PC-9 (cell line): ENCODE measurements around the gene SPARCL1. TPM values are rescaled to one million over a fixed set of nuclear protein-coding genes. Genes with fewer than 3 reads are reported as not detected.

Experiments used
- BruUV-seq: library from RNA; stranded (reverse); fragments of 400-500 nt; replicated peaks from 2 replicates; lab custom pipeline; 2021; lab: Mats Ljungman, UMichigan
- CTCF ChIA-PET: fragments of 300-600 bp; sonication (Branson Sonifier 250); formaldehyde crosslinking; loops from one replicate; lab custom pipeline; 2022; ENCODE audit warnings: antibody characterized with exemption; lab: Charles Lee
- POLR2A ChIA-PET: fragments of 300-600 bp; sonication (Branson Sonifier 250); formaldehyde crosslinking; loops from one replicate; lab custom pipeline; 2022; ENCODE audit warnings: antibody characterized with exemption; ENCODE audit not compliant: unreplicated experiment; lab: Charles Lee
- DNase-seq, 2 experiments: peaks; one replicate each; pipeline versions ENCODE4 v3.0.0 to v3.0.0-alpha.2; 2015 to 2022; ENCODE audit warnings: mixed read lengths in 1 of 2
- H2AFZ ChIP-seq: fragments of 200-600 bp; sonication (generic); 2 replicates; pipeline ENCODE4 v1.8.1; 2017; ENCODE audit warnings: antibody characterized with exemption
- H3F3A ChIP-seq: fragments of 200-600 bp; sonication (generic); 2 replicates; pipeline ENCODE4 v1.8.1; 2017; ENCODE audit warnings: antibody characterized with exemption, mild to moderate bottlenecking, low read depth; ENCODE audit not compliant: insufficient read depth
- H3K27ac ChIP-seq: fragments of 200-600 bp; sonication (generic); 2 replicates; pipeline ENCODE4 v1.6.1; 2016; ENCODE audit warnings: mixed run types
- H3K27me3 ChIP-seq: fragments of 200-600 bp; sonication (generic); 2 replicates; pipeline ENCODE4 v1.6.1; 2016; ENCODE audit warnings: low read depth, mixed run types; ENCODE audit not compliant: insufficient read depth
- H3K36me3 ChIP-seq: fragments of 200-600 bp; sonication (generic); 2 replicates; pipeline ENCODE4 v1.6.1; 2016; ENCODE audit warnings: low read depth, mixed run types
- H3K4me1 ChIP-seq: fragments of 200-600 bp; sonication (generic); replicated peaks from 2 replicates; pipeline ENCODE4 v1.6.1; 2016; ENCODE audit warnings: mixed run types; ENCODE audit not compliant: insufficient read depth
- H3K4me2 ChIP-seq: fragments of 200-600 bp; sonication (generic); 2 replicates; pipeline ENCODE4 v1.6.1; 2017; ENCODE audit warnings: mixed run types
- H3K4me3 ChIP-seq: fragments of 200-600 bp; sonication (generic); 2 replicates; pipeline ENCODE4 v1.6.1; 2016; ENCODE audit warnings: mixed run types
- H3K79me2 ChIP-seq: fragments of 200-600 bp; sonication (generic); 2 replicates; pipeline ENCODE4 v1.6.1; 2017; ENCODE audit warnings: low read depth, mixed run types
- H3K9me2 ChIP-seq: fragments of 200-600 bp; sonication (generic); 2 replicates; pipeline ENCODE4 v1.8.1; 2017; ENCODE audit warnings: mild to moderate bottlenecking; ENCODE audit not compliant: insufficient read depth
- H3K9me3 ChIP-seq: fragments of 200-600 bp; sonication (generic); 2 replicates; pipeline ENCODE4 v1.8.1; 2016; ENCODE audit warnings: low read depth; ENCODE audit not compliant: insufficient read depth
- H4K20me1 ChIP-seq: fragments of 200-600 bp; sonication (generic); 2 replicates; pipeline ENCODE4 v1.8.1; 2017; ENCODE audit not compliant: insufficient read depth
- EZH2 ChIP-seq: fragments of 200-600 bp; sonication (generic); IDR thresholded peaks from 2 replicates; pipeline ENCODE4 v1.8.0; 2017; ENCODE audit warnings: antibody characterized with exemption, low read depth
- intact Hi-C: fragments of 100-400 bp; cut with micrococcal nuclease; formaldehyde crosslinking; loops from one replicate; pipeline ENCODE4 v1.10.0; 2022; ENCODE audit not compliant: unreplicated experiment
- total RNA-seq: library from RNA; stranded (reverse); gene quantifications from 2 replicates; pipeline ENCODE4 v1.2.3, GENCODE V29; 2021
- TF ChIP-seq, protein P1 (sequence below): fragments of 200-600 bp; sonication (generic); conservative IDR thresholded peaks from 2 replicates; pipeline ENCODE4 v1.6.1; 2017; ENCODE audit warnings: mixed run types, antibody characterized with exemption, mild to moderate bottlenecking, moderate library complexity

The SPARCL1 gene
- total RNA-seq, 1 experiment from 2014 or later = not detected

DNA sequence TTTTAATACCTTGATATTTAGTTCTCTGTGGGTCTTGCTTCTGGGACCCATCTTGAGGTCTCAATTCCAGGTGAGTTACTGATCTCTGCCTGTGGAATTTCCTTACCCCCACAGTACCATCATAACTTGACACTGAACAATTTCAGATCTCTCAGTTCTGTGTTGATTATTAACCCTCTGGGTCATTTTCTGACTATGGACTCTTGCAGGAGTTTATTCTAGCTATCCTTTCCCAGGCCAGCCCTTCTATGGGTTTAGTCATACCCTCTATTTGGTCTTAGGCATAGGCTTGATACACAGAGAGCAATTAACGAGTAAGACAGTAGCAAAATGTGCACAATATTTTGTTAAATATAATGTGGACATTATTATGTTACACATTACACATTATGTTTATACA, 3.7 kb upstream of the SPARCL1 start:
- CTCF ChIA-PET = no interaction called here
- POLR2A ChIA-PET = no interaction called here
- TF ChIP-seq, protein P1, sequence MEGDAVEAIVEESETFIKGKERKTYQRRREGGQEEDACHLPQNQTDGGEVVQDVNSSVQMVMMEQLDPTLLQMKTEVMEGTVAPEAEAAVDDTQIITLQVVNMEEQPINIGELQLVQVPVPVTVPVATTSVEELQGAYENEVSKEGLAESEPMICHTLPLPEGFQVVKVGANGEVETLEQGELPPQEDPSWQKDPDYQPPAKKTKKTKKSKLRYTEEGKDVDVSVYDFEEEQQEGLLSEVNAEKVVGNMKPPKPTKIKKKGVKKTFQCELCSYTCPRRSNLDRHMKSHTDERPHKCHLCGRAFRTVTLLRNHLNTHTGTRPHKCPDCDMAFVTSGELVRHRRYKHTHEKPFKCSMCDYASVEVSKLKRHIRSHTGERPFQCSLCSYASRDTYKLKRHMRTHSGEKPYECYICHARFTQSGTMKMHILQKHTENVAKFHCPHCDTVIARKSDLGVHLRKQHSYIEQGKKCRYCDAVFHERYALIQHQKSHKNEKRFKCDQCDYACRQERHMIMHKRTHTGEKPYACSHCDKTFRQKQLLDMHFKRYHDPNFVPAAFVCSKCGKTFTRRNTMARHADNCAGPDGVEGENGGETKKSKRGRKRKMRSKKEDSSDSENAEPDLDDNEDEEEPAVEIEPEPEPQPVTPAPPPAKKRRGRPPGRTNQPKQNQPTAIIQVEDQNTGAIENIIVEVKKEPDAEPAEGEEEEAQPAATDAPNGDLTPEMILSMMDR = no peak
- no peak for TF ChIP-seq EZH2

DNA sequence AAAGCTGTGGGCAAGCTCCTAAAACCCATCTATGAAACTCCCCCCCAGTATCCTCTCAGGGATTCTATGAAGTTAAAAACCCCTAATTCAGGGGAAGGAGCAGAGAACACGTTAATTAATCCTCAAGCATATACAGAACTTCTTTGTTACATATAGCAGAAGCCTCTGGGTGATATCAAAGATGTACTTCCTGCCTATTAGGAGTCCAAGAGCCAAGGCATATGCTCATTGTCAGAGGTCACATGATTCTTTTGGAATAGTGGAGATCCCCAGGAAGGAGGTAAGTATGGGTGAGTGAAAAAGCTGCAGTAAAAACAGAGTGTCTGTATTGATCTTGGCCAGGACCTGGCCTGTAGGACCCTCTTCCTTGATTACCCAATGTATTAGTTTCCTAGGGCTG, 2.9 kb upstream of the SPARCL1 start:
- Histone ChIP-seq H3K9me2 (no peaks in the 10 kb centered on the region), H3K4me1 (no peaks in the 10 kb centered on the region), H3K27ac (no peak overlapping the region), H3K4me3 (no peak overlapping the region), H3K27me3 (no peaks in the 10 kb centered on the region), H3K79me2 (no peaks in the 10 kb centered on the region), H4K20me1 (no peaks in the 10 kb centered on the region), H3F3A (no peaks in the 10 kb centered on the region), H2AFZ (no peak overlapping the region), H3K4me2 (no peak overlapping the region), H3K9me3 (no peaks in the 10 kb centered on the region), H3K36me3 (no peaks in the 10 kb centered on the region)
- CTCF ChIA-PET = no interaction called here
- DNase-seq = no peak
- intact Hi-C loops = no loop called here
- BruUV-seq = no TSS peak
- TF ChIP-seq, protein P1 = no peak
- POLR2A ChIA-PET = no interaction called here

More for the DNA sequence above, 3.7 kb upstream of the SPARCL1 start:
- Histone ChIP-seq H2AFZ (no peak overlapping the region), H3K27ac (no peak overlapping the region), H3K27me3 (no peaks in the 10 kb centered on the region), H4K20me1 (no peaks in the 10 kb centered on the region), H3K9me2 (no peaks in the 10 kb centered on the region), H3K4me2 (no peak overlapping the region), H3K79me2 (no peaks in the 10 kb centered on the region), H3F3A (no peaks in the 10 kb centered on the region), H3K9me3 (no peaks in the 10 kb centered on the region), H3K36me3 (no peaks in the 10 kb centered on the region), H3K4me3 (no peak overlapping the region), H3K4me1 (no peaks in the 10 kb centered on the region)
- intact Hi-C loops = no loop called here
- no peak for DNase-seq
- BruUV-seq = no TSS peak

DNA sequence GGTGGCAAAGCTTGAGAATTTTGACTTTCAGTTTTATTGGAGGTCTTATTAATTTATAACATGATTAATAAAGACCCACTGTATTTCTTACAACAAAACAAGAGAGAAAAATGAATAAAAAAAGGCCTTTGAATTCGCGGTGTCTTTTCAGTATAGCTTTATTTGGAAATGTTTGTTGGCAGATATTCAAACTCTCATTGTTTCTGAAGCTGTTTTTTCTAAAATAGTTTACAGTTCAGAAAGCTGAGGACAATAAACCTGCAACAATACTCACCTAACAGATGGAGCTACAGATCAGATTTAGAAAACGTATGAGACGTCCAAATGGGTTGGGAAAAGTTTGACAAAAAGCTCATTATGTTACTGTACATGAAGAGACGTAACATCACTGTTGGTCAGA, 2.4 kb upstream of the SPARCL1 start:
- H3K9me3 ChIP-seq = no peaks in the 10 kb centered on the region
- BruUV-seq = no TSS peak
- TF ChIP-seq, protein P1 = no peak
- TF ChIP-seq EZH2 = no peak
- ChIA-PET CTCF (no interaction called here), POLR2A (no interaction called here)
- H3F3A ChIP-seq = no peaks in the 10 kb centered on the region
- intact Hi-C loops = no loop called here
- H3K36me3 ChIP-seq = no peaks in the 10 kb centered on the region
- no peaks in the 10 kb centered on the region for H3K9me2 ChIP-seq
- H3K79me2 ChIP-seq = no peaks in the 10 kb centered on the region
- no peak overlapping the region for H3K4me3 ChIP-seq
- no peak for DNase-seq
- H3K27me3 ChIP-seq = no peaks in the 10 kb centered on the region
- no peak overlapping the region for H2AFZ ChIP-seq
- H3K4me2 ChIP-seq = no peak overlapping the region
- no peak overlapping the region for H3K27ac ChIP-seq
- no peaks in the 10 kb centered on the region for H4K20me1 ChIP-seq
- H3K4me1 ChIP-seq = no peaks in the 10 kb centered on the region
